HG03378 (cell line): ENCODE results near the gene ATG2B.

Experiments
- ATAC-seq: cut with Tn5 transposase; IDR thresholded peaks from one replicate; pipeline ENCODE4 v1.9.1; 2021; ENCODE audit warnings: mild to moderate bottlenecking, moderate library complexity; ENCODE audit not compliant: unreplicated experiment

Gene ATG2B

GRCh38 chr14:96316087-96316486 is 47.1 kb downstream of the ATG2B start:
- no peak for ATAC-seq

- ATAC-seq, result no peak
These were observed 52.2 kb downstream of the ATG2B start for GRCh38 chr14:96310906-96311305.

- no peak for ATAC-seq
These were observed 53.2 kb downstream of the ATG2B start for GRCh38 chr14:96309896-96310330.

DNA sequence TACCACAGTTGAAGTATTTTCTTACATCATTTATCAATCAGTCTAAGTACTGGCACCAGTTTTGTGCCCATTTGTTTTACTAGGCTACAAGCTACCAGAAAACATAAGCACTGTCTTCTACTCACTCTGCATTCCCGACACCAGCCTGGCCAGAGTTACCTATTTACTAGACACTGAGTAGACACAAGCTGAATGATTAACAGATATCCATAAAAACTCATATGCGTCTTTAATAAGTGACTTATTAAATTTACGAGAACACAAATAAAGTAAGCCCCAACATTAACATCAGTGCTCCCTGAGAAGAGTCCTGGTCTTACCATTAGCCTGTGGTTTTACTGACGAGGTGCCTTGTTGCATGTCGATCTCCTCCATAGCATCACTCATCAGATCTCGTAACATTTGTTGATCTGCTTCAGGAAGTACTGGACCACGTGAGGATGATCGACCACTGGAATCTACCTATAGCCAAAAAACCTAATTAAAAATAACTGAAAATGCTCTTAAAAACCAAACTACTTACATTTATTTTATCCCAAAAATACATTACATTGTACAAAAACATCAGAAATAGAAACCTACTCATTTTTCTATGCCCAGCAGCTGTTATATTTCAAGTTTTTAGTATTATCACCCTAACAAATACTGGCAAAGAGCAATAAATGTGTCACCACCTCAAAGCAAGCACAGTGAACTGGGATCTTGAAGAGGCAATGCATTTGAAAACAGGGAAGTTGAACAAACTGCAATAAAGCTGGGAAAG is 53.8 kb downstream of the ATG2B start:
- no peak for ATAC-seq

- ATAC-seq, result no peak
These were observed 55.7 kb downstream of the ATG2B start for GRCh38 chr14:96307434-96307833.

- no peak for ATAC-seq
These were observed 58.2 kb downstream of the ATG2B start for GRCh38 chr14:96304956-96305355.

DNA sequence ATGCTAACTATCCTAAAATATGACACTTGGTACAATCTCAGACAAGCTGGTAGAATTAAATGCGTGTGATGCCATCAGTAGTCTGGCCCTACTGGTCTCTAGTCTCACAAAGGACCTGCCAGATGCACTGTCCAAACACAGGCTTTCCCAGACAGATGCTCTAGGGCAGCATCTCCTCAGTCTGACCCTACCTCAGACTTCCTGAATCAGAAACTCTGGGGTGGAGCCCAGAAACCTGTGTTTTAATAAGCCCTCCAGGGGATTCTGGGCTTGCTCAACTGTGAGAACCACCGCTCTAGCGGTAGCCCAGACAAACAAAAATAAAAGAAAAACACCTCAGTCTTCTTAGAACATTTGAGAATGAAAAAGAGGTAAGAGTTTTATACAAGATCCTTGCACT is 59.2 kb downstream of the ATG2B start:
- no peak for ATAC-seq

DNA sequence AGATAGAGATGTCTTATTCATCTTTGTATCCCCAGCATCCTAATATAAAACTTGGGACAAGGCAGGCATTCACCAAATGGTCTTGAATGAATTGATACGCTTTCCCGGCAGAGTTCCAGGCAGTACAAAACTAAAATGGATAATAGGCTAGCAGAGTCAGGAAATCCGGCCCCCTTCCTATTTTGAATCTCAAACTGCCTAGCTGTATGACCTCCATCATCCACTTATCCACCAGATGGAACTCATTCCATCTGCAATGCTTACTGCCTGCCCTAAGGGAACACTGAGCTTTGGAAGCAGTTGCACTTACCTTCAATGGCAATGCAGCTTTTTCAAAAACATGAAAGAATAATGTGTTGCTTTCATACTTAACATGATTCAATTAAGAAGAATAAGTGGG is 63.7 kb downstream of the ATG2B start:
- ATAC-seq, result no peak

- ATAC-seq, result no peak
These were observed 65.1 kb downstream of the ATG2B start for GRCh38 chr14:96297997-96298515.

DNA sequence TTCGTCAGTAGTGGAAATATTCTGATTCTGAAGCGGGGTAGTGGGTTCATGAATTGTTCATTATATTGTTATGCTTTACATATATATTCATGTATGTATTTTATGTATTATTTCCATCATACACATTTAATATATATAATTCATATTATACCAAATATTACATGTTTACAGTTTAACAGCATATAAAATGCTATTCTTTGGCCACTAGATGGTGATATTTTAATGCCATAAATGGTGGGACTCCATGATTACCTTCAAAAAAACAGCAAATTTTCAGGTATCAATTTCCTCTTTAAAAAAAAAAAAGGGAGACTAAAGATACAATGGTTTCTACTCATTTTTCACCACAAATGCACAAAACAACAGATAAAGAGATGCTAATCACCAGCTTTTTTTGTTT is 66.1 kb downstream of the ATG2B start:
- ATAC-seq, result no peak

DNA sequence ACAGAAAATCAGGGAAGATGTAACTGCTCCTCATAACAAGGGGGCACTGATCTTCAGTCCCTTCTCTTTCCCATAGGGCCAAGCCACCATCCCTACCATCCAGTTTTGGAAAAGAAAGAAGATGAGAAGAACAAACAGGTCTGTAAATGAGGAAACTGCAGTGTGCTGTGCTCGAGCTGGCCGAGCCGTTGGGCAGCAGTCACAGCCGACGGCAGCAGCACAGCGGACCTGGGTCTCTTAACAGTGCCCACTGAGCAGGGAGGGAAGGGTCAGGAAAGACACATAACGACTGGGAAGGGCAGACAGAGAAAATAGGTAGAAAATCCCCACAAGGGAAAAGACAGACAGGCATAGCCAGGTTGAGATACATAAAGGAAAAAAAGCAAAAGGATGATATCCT is 68.9 kb downstream of the ATG2B start:
- ATAC-seq, result no peak

DNA sequence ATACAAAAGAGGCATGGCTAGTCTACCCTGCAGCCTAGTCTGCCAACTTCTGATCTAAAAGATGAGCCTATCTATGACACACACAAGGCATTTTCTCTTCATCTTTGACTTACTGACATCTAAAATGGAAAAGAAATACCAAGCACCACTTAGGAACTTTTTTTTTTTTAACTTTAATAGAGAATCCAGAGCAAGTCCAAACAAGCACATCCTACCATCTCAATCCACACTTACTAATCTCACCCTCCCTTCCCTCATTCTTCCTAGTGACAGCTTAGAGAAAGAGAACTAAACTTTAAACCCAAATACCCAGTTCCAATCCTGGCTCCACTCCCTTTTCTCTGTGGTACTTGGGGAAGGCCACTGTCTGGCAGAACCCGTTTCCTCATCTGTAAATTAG is 75.3 kb downstream of the ATG2B start:
- no peak for ATAC-seq

DNA sequence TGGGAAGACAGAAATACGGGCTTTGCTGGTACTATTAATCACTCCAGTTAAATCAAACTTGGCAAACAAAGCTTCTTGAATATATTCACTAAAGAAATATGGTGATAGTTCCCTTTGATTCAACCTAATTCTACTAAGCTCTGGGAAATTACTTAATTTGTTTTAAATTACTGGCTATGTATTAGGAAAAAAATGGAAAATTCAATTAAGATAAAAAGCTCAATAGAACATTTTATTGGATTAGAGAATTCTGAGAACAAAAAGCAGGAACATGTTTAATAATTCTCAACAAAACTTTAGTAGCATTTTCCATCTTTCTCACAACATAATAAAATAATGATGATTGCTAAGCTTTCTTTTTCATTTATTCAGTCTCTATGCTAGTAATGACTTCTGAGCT is 76.9 kb downstream of the ATG2B start:
- no peak for ATAC-seq

GRCh38 chr14:96285667-96286066 is 77.5 kb downstream of the ATG2B start:
- ATAC-seq, result no peak

- no peak for ATAC-seq
These were observed 78.7 kb downstream of the ATG2B start for GRCh38 chr14:96284430-96284829.

DNA sequence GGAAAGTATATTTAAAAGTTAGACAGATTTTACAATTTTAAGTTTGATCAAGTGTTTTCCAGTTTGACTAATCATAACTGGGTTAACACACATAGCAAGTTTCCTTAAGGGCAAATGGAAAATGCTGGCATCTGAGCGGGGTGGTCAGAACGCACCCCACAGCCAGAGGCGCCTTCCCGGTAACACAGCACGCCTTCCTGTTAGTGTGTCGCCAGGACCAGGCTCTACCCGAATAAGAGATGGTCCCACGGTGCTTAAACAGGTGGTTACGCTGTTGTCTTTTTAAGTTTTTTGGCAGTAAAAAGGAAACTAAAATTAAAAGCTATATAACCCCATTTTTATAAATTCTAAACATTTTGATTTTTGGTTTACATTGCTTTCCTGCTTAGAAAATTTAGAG is 79.1 kb downstream of the ATG2B start:
- ATAC-seq, result no peak

DNA sequence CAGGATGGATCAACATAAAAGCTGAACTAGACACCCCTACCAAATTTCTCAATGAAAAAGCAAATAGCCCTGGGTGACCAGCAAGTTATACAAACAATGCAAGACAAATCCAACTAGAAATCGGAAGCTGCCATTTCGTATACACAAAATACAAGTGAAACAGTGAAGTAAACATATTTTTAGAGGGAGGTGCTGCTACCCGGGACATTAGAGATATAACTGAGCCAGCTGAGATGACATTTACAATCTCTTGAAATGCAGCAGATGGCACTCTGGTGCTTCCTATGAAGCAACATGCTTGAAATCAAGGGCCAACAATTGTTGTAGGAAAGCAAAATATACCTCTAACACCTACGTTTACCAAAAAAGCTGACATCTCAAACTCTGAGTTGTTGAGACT is 81.7 kb downstream of the ATG2B start:
- ATAC-seq, result no peak

DNA sequence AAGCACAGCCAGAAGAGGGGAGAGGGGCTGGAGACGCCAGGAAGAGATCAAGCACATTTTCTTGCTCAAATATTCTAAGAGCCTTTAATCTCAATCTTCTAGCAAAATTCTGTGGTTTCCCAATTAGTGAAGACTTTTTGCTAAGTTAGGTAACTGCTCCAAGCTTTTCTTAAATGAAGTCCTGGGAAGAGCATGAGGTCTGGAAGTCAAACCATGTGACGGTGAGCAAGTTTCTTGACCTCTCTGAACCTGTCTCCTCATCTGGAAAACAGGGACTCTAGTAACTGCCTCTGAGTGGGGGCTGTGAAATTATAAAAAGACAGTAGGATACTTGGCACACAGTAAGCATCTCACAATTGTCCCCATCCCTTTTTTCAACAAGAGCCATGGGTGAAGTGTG is 83.0 kb downstream of the ATG2B start:
- ATAC-seq, result no peak

DNA sequence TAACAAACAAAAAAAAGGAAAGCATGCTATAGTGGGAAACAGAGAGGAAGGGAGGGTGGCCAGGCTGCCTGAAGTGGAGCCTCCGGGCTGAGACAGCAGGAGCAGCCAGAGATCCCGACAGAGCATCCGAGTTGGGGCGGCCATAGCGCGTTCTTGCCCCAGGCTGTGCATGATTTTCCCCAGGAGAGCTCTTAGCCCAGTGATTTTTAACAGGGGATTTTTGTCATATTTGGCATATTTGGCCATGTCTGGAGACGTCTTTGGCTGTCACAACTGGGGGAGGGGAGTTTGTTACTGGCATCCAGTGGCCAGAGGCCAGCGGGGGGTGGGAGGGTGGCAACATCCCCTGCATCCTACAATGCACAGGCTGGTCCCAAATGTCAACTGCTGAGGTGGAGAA is 83.6 kb downstream of the ATG2B start:
- no peak for ATAC-seq

DNA sequence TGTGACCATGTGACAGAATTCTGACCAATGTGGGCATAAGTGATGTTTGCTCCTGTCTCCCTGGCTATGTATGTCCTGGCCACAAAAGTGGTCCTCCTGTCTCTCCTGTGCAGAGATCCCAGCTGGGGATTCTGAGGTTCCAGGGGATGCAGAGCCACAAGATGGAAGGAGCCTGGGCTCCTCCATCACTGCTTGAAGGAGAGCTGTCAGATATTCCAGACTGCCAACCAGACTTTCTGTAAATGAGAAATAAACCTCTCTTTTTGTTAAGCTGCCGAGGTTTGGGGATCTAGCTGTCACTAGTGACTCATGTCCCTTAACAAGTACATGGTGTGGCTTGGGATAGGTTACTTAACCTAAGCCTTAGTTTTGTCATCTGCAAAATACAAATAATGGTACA is 85.3 kb downstream of the ATG2B start:
- ATAC-seq, result no peak

DNA sequence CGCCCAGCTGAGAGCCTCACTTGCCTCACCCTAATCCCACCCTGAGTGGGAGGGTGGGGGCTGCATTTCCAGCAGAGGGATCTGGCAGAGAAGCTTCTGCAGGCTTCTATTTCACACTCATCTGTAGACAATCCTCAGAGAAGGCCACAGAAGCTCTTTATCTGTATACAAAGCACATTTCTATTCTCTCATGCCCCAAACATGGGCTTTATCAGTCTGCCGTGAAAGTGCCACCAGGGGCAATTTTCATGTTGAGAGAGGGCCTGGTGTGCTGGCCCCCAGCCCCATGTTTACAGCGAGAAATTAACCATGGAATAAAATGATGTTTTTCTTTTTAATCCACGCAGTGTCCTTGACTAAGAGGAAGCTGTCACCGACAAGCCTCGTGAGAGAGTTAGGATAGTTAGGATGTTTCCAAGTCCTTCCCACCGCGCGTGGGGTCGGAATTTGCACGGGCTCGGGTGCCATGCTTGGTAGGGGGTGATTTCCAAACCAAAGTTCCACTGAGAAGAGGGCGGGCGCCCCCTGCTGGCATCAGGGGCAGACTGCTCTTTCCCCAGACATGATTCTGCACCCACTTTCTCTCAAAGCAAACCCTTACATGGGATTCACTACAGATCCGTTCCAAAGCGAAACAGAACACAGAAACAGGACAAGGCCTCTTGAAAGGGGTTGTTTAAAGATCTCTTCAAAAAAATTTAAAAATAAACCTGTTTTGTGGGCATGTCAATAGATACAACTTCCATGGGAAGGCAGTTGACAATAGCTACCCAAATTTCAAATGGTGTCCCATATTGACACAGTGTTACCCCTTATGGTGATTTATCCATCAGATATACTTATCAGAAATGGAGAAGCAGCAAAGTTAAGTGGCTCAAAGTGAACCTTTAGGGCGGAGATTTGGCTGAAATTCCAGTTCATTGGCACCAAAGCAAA is 87.7 kb downstream of the ATG2B start:
- ATAC-seq, result no peak

DNA sequence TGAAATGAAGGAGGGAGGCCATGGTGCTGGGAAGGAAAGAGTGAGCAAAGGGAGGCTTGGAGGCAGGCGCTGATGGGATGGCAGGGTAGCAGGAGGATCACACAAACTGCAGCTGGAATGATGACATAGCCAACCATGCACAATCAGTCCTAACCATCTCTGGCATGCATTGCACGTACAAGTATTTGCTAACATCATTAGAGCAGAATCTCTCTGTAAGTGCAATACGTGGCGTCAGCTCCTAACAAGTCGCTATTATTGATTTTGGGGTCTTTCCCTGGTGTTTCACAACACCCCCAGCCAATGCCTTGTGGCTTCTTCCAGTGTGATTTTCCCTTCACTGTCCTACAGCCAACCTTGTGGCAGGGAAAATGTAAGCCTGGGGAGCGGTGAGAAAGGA is 88.6 kb downstream of the ATG2B start:
- no peak for ATAC-seq
